GM12892 (cell line): Measurements from ENCODE around the gene LRSAM1.

Experiments used
- DNase-seq: peaks from one replicate; pipeline ENCODE4 v3.0.0; 2011; ENCODE audit not compliant: insufficient read length
- FAIRE-seq: peaks from 2 replicates; lab custom pipeline; 2011; peaks lifted over from hg19 to GRCh38; lab: Jason Lieb, UNC
- POLR2A ChIP-seq: IDR thresholded peaks from 2 replicates; pipeline ENCODE4 v1.6.1; 2011; ENCODE audit warnings: low read depth, low read length, control low read depth
- POLR2AphosphoS5 ChIP-seq: IDR thresholded peaks from 2 replicates; pipeline ENCODE4 v1.6.1; 2011; ENCODE audit warnings: low read depth, low read length, control low read depth
- TAF1 ChIP-seq: IDR thresholded peaks from 2 replicates; pipeline ENCODE4 v1.6.1; 2011; ENCODE audit warnings: low read depth, mild to moderate bottlenecking, control low read depth, low read length, borderline replicate concordance

LRSAM1 gene

GRCh38 chr9:127524373-127524772, 73.1 kb downstream of the LRSAM1 start:
- TF ChIP-seq POLR2A, result no peak
- no peak for TF ChIP-seq POLR2AphosphoS5
- FAIRE-seq (no peak), DNase-seq (no peak)

GRCh38 chr9:127525401-127526188, 74.3 kb downstream of the LRSAM1 start:
- no peak for DNase-seq
- FAIRE-seq, result no peak
- TF ChIP-seq POLR2A (no peak), POLR2AphosphoS5 (no peak), TAF1 (no peak)

GRCh38 chr9:127526655-127527559, 75.6 kb downstream of the LRSAM1 start:
- DNase-seq, result no peak
- TF ChIP-seq POLR2A, result no peak
- TF ChIP-seq POLR2AphosphoS5, result no peak
- no peak for TF ChIP-seq TAF1
- FAIRE-seq, result no peak

GRCh38 chr9:127527560-127528268, 76.4 kb downstream of the LRSAM1 start:
- TF ChIP-seq TAF1, result no peak
- TF ChIP-seq POLR2A, result no peak
- TF ChIP-seq POLR2AphosphoS5, result no peak
- no peak for FAIRE-seq
- DNase-seq, result no peak

GRCh38 chr9:127528422-127529251, 77.3 kb downstream of the LRSAM1 start:
- FAIRE-seq, result no peak
- DNase-seq, result no peak
- TF ChIP-seq POLR2AphosphoS5, result no peak
- TF ChIP-seq TAF1, result no peak
- no peak for TF ChIP-seq POLR2A

GRCh38 chr9:127529671-127530070, 78.4 kb downstream of the LRSAM1 start:
- TF ChIP-seq POLR2AphosphoS5 (no peak), TAF1 (no peak), POLR2A (no peak)
- DNase-seq, result no peak
- no peak for FAIRE-seq

- no peak for DNase-seq
- no peak for FAIRE-seq
- TF ChIP-seq POLR2A, result no peak
- TF ChIP-seq TAF1, result no peak
These were observed 79.1 kb downstream of the LRSAM1 start for GRCh38 chr9:127530206-127530941.

GRCh38 chr9:127531676-127532075, 80.4 kb downstream of the LRSAM1 start:
- FAIRE-seq, result no peak
- no peak for DNase-seq
- TF ChIP-seq POLR2AphosphoS5 (no peak), POLR2A (no peak), TAF1 (no peak)

GRCh38 chr9:127534250-127534906, 83.1 kb downstream of the LRSAM1 start:
- DNase-seq (no peak), FAIRE-seq (no peak)
- TF ChIP-seq POLR2A, result no peak
- TF ChIP-seq POLR2AphosphoS5, result no peak
- TF ChIP-seq TAF1, result no peak

- FAIRE-seq (no peak), DNase-seq (no peak)
- TF ChIP-seq POLR2AphosphoS5 (no peak), POLR2A (no peak), TAF1 (no peak)
These were observed 83.6 kb downstream of the LRSAM1 start for GRCh38 chr9:127534931-127535330.
